ENCODE results near the gene PTPRZ1.

Gene PTPRZ1

GRCh38 chr7:121960678-121961077 lies 87.7 kb downstream of the PTPRZ1 start:
- DNase-seq: no peak

- DNase-seq: no peak
Measured at GRCh38 chr7:121961089-121961867, 88.3 kb downstream of the PTPRZ1 start.

- DNase-seq: no peak
Measured at GRCh38 chr7:121966276-121966934, 93.4 kb downstream of the PTPRZ1 start.

- no peak for DNase-seq
Measured at GRCh38 chr7:121966935-121967332, 94.0 kb downstream of the PTPRZ1 start.

GRCh38 chr7:121985476-121986030 lies 112.6 kb downstream of the PTPRZ1 start:
- no peak for DNase-seq

GRCh38 chr7:121992068-121992467 lies 119.1 kb downstream of the PTPRZ1 start:
- DNase-seq: no peak

GRCh38 chr7:121994625-121995410 lies 121.9 kb downstream of the PTPRZ1 start:
- peak; percentile 24 for DNase-seq

GRCh38 chr7:122006687-122007086 lies 133.7 kb downstream of the PTPRZ1 start:
- no peak for DNase-seq

- no peak for DNase-seq
Measured at GRCh38 chr7:122010116-122010515, 137.2 kb downstream of the PTPRZ1 start.

- no peak for DNase-seq
Measured at GRCh38 chr7:122013065-122013464, 140.1 kb downstream of the PTPRZ1 start.

GRCh38 chr7:122013630-122014029 lies 140.7 kb downstream of the PTPRZ1 start:
- no peak for DNase-seq

- DNase-seq: no peak
Measured at GRCh38 chr7:122014697-122015096, 141.7 kb downstream of the PTPRZ1 start.

- no peak for DNase-seq
Measured at GRCh38 chr7:122018032-122018431, 145.1 kb downstream of the PTPRZ1 start.

GRCh38 chr7:122027058-122027457 lies 154.1 kb downstream of the PTPRZ1 start:
- no peak for DNase-seq

- no peak for DNase-seq
Measured at GRCh38 chr7:122033641-122034040, 160.7 kb downstream of the PTPRZ1 start.

- no peak for DNase-seq
Measured at GRCh38 chr7:122035876-122036275, 162.9 kb downstream of the PTPRZ1 start.

- DNase-seq: no peak
Measured at GRCh38 chr7:122038134-122038533, 165.2 kb downstream of the PTPRZ1 start.

- DNase-seq: no peak
Measured at GRCh38 chr7:122038904-122039303, 165.9 kb downstream of the PTPRZ1 start.

- DNase-seq: no peak
Measured at GRCh38 chr7:122040147-122040546, 167.2 kb downstream of the PTPRZ1 start.

- no peak for DNase-seq
Measured at GRCh38 chr7:122046402-122046801, 173.4 kb downstream of the PTPRZ1 start.

- DNase-seq: no peak
Measured at GRCh38 chr7:122054393-122054792, 181.4 kb downstream of the PTPRZ1 start.

GRCh38 chr7:122055073-122055472 lies 182.1 kb downstream of the PTPRZ1 start:
- DNase-seq: no peak

- DNase-seq: no peak
Measured at GRCh38 chr7:122056977-122057376, 184.0 kb downstream of the PTPRZ1 start.
